K562 (cell line): ENCODE data around the gene COL4A1. TPM values are rescaled to one million over a fixed set of nuclear protein-coding genes. Genes with fewer than 3 reads are reported as not detected.

Experiments used
- ATAC-seq: fragments of 200-7000 bp; cut with Tn5 transposase; 3 replicates; pipeline ENCODE4 v1.9.1; 2020; ENCODE audit warnings: moderate library complexity
- BruUV-seq: library from RNA; stranded (reverse); fragments of 400-500 nt; replicated peaks from 2 replicates; lab custom pipeline; 2021; lab: Mats Ljungman, UMichigan
- CTCF ChIA-PET: fragments of 300-600 bp; formaldehyde crosslinking; extraction: SDS; loops from one replicate; lab custom pipeline; 2021; ENCODE audit warnings: low intra/inter-chr PET ratio; lab: Yijun Ruan, JAX
- POLR2A ChIA-PET: fragments of 300-600, 350-650 bp; sonication (Branson Sonifier 250); formaldehyde crosslinking; extraction: SDS; loops from one replicate; lab custom pipeline; 2021; ENCODE audit warnings: antibody characterized with exemption, inconsistent platforms; lab: Yijun Ruan, JAX
- DNase-seq, 4 experiments: peaks; one replicate each; pipeline versions ENCODE4 v3.0.0 to v3.0.0-alpha.2; 2011 to 2018; ENCODE audit warnings: low spot score in 3 of 4, mixed read lengths in 3 of 4; ENCODE audit errors: extremely low read depth in 1 of 4
- FAIRE-seq: peaks from 2 replicates; lab custom pipeline; 2011; peaks lifted over from hg19 to GRCh38; lab: Jason Lieb, UNC
- H2AFZ ChIP-seq: 2 replicates; pipeline ENCODE4 v1.6.0; 2011; ENCODE audit warnings: low read depth, low read length, control low read depth, inconsistent platforms
- H3K27ac ChIP-seq: fragments of 200-600 bp; 3 replicates; pipeline ENCODE4 v1.8.0; 2011; ENCODE audit warnings: low read depth, mild to moderate bottlenecking, control low read depth, inconsistent platforms, low read length, moderate library complexity, mixed read lengths; ENCODE audit errors: extremely low read depth
- H3K27me3 ChIP-seq, 2 experiments: fragments of 300-600 bp in 1 of 2; 2 replicates in 1 of 2; 3 replicates in 1 of 2; pipeline versions ENCODE4 v1.6.0 to v1.8.0; 2011; ENCODE audit warnings: inconsistent platforms in 2 of 2, low read length in 2 of 2, mild to moderate bottlenecking in 1 of 2, mixed read lengths in 1 of 2, moderate library complexity in 1 of 2; ENCODE audit not compliant: control insufficient read depth in 2 of 2, insufficient read depth in 2 of 2
- H3K36me3 ChIP-seq: fragments of 300-600 bp; 3 replicates; pipeline ENCODE4 v1.8.0; 2011; ENCODE audit warnings: mild to moderate bottlenecking, low read length, inconsistent platforms; ENCODE audit not compliant: control insufficient read depth, insufficient read depth
- H3K4me1 ChIP-seq, 2 experiments: fragments of 200-600 bp in 1 of 2; replicated peaks in 1 of 2; 2 replicates in 1 of 2; 3 replicates in 1 of 2; pipeline versions ENCODE4 v1.5.1 to v1.8.0; 2011; ENCODE audit warnings: inconsistent platforms in 2 of 2, low read length in 2 of 2, mild to moderate bottlenecking in 1 of 2, mixed read lengths in 1 of 2, moderate library complexity in 1 of 2; ENCODE audit not compliant: control insufficient read depth in 2 of 2, insufficient read depth in 2 of 2
- H3K4me2 ChIP-seq: 2 replicates; pipeline ENCODE4 v1.6.1; 2011; ENCODE audit warnings: low read length, control low read depth, inconsistent platforms, mixed read lengths; ENCODE audit not compliant: insufficient read depth
- H3K4me3 ChIP-seq: fragments of 200-600 bp; sonication (generic), shearing (Covaris generic); 2 replicates; pipeline ENCODE4 v1.5.1; 2016; ENCODE audit warnings: control low read depth, inconsistent platforms
- H3K79me2 ChIP-seq: fragments of 200-600 bp; 3 replicates; pipeline ENCODE4 v1.8.0; 2011; ENCODE audit warnings: low read length, inconsistent platforms; ENCODE audit not compliant: control insufficient read depth, insufficient read depth
- H3K9ac ChIP-seq, 2 experiments: 2 replicates each; pipeline versions ENCODE4 v1.6.0 to v1.6.1; 2011; ENCODE audit warnings: low read depth in 2 of 2, low read length in 2 of 2, control low read depth in 1 of 2, inconsistent platforms in 1 of 2, mild to moderate bottlenecking in 1 of 2, mixed read lengths in 1 of 2; ENCODE audit not compliant: insufficient read depth in 1 of 2
- H3K9me1 ChIP-seq: one replicate; pipeline ENCODE4 v1.6.0; 2011; ENCODE audit warnings: inconsistent platforms, mild to moderate bottlenecking, low read length, moderate library complexity; ENCODE audit not compliant: control insufficient read depth, insufficient read depth
- H3K9me3 ChIP-seq: replicated peaks from 2 replicates; pipeline ENCODE4 v1.5.1; 2011; ENCODE audit warnings: low read depth, low read length, inconsistent platforms; ENCODE audit not compliant: control insufficient read depth, insufficient read depth
- H4K20me1 ChIP-seq: replicated peaks from 2 replicates; pipeline ENCODE4 v1.6.1; 2011; ENCODE audit warnings: low read length, inconsistent platforms, mixed read lengths; ENCODE audit not compliant: control insufficient read depth, insufficient read depth
- ARID2 ChIP-seq: fragments of 450-650 bp; IDR thresholded peaks from 2 replicates; pipeline ENCODE4 v1.6.1; 2017; ENCODE audit warnings: antibody characterized with exemption, mild to moderate bottlenecking
- ARID3A ChIP-seq: IDR thresholded peaks from 2 replicates; pipeline ENCODE4 v1.6.1; 2012; ENCODE audit warnings: low read depth, low read length, improper control_type of control experiment, borderline replicate concordance
- CHD2 ChIP-seq: IDR thresholded peaks from 2 replicates; pipeline ENCODE4 v1.6.1; 2011; ENCODE audit warnings: low read depth, low read length
- GTF2A2 ChIP-seq: IDR thresholded peaks from 2 replicates; pipeline ENCODE4 v1.6.1; 2016; ENCODE audit warnings: mild to moderate bottlenecking, missing genetic modification characterization, missing compliant biosample characterization
- HCFC1 ChIP-seq: IDR thresholded peaks from 2 replicates; pipeline ENCODE4 v1.6.1; 2012; ENCODE audit warnings: low read depth, low read length, improper control_type of control experiment
- HDGF ChIP-seq: fragments of 450-650 bp; IDR thresholded peaks from 2 replicates; pipeline ENCODE4 v1.6.1; 2016
- HLTF ChIP-seq: fragments of 450-650 bp; IDR thresholded peaks from 2 replicates; pipeline ENCODE4 v1.6.1; 2016
- HNRNPUL1 ChIP-seq: fragments of 200-400 bp; formaldehyde crosslinking; IDR thresholded peaks from 2 replicates; pipeline ENCODE4 v1.6.1; 2017; ENCODE audit warnings: low read length
- MAFF ChIP-seq: IDR thresholded peaks from 2 replicates; pipeline ENCODE4 v1.6.1; 2012; ENCODE audit warnings: low read length, improper control_type of control experiment
- POLR2AphosphoS2 ChIP-seq: IDR thresholded peaks from 2 replicates; pipeline ENCODE4 v1.6.1; 2012; ENCODE audit warnings: low read length, improper control_type of control experiment
- SAFB2 ChIP-seq: fragments of 200-400 bp; formaldehyde crosslinking; IDR thresholded peaks from 2 replicates; pipeline ENCODE4 v1.6.1; 2018; ENCODE audit warnings: borderline replicate concordance, low read length, low read depth, moderate library complexity; ENCODE audit not compliant: severe bottlenecking
- SETDB1 ChIP-seq: IDR thresholded peaks from one replicate; pipeline ENCODE4 v1.6.1; 2012; ENCODE audit warnings: low read length, control low read depth, inconsistent platforms
- VEZF1 ChIP-seq: fragments of 200-800 bp; sonication (Bioruptor generic); IDR thresholded peaks from 2 replicates; pipeline ENCODE4 v1.6.1; 2017; ENCODE audit warnings: missing genetic modification characterization, missing compliant biosample characterization
- ZBTB1 ChIP-seq: sonication (generic); formaldehyde crosslinking; IDR thresholded peaks from 2 replicates; pipeline ENCODE4 v1.8.1; 2023; ENCODE audit warnings: missing genetic modification reagents, low read depth, mild to moderate bottlenecking, borderline replicate concordance
- ZFPM2 ChIP-seq: fragments of 250-450 bp; sonication (Bioruptor Pico); IDR thresholded peaks from 2 replicates; pipeline ENCODE4 v1.5.1; 2022; ENCODE audit warnings: mild to moderate bottlenecking
- ZNF717 ChIP-seq: fragments of 250-450 bp; sonication (Bioruptor Pico); IDR thresholded peaks from 2 replicates; pipeline ENCODE4 v1.5.0; 2021
- WGBS: fragments of 100-300 bp; shearing (Covaris generic); methylation state at CpG from one replicate; pipeline ENCODE4 v1.1.6; 2016; ENCODE audit warnings: low coverage, mixed read lengths; ENCODE audit not compliant: insufficient coverage; ENCODE audit errors: missing lambda C conversion rate; 5-methylcytosine and 5-hydroxymethylcytosine counted together
- in situ Hi-C: fragments of 300-500 bp; cut with MboI; formaldehyde crosslinking; loops from 4 replicates; pipeline ENCODE4 v1.15.0; 2018; ENCODE audit warnings: inconsistent platforms, mixed read lengths
- intact Hi-C: fragments of 100-400 bp; cut with micrococcal nuclease; formaldehyde crosslinking; loops from 2 replicates; pipeline ENCODE4 v1.14.2; 2022
- polyA plus RNA-seq, 8 experiments: library from polyadenylated mRNA; depleted of rRNA in 4 of 8; stranded (reverse) in 5 of 8; unstranded in 3 of 8; fragments of >200 nt; fragmentation: Nextera tagmentation in 2 of 8; fragmentation: Illumina TruSeq in 1 of 8; extraction: Ambion mirVana in 2 of 8; extraction: Trizol in 1 of 8; gene quantifications; 2 replicates each; pipeline versions ENCODE4 v1.2.1 to v1.2.3, GENCODE V29; 2011 to 2014; ENCODE audit warnings: inconsistent platforms in 1 of 8, missing spikeins in 1 of 8
- total RNA-seq, 7 experiments: library from RNA; depleted of rRNA in 6 of 7; stranded (reverse); fragments of >200 nt in 6 of 7; fragmentation: Illumina TruSeq in 2 of 7; extraction: Trizol in 2 of 7; gene quantifications; 2 replicates each; pipeline versions ENCODE4 v1.2.1 to v1.2.3, GENCODE V29; 2011 to 2021; ENCODE audit warnings: low replicate concordance in 1 of 7
- TF ChIP-seq, protein P1 (sequence below): fragments of 250-450 bp; sonication (Bioruptor Pico); IDR thresholded peaks from 2 replicates; pipeline ENCODE4 v1.8.0; 2021; ENCODE audit warnings: mild to moderate bottlenecking, moderate library complexity

Gene COL4A1
- total and polyA plus RNA-seq, 9 of the 15 experiments (the other 6 are each of a cell fraction or from before 2014, with no cell fraction given) = 0.35 TPM; not detected in 8

- TF ChIP-seq SAFB2 (no peak), POLR2AphosphoS2 (no peak)
Observed at GRCh38 chr13:110320645-110321044, 13.7 kb upstream of the COL4A1 start (continued).

DNA sequence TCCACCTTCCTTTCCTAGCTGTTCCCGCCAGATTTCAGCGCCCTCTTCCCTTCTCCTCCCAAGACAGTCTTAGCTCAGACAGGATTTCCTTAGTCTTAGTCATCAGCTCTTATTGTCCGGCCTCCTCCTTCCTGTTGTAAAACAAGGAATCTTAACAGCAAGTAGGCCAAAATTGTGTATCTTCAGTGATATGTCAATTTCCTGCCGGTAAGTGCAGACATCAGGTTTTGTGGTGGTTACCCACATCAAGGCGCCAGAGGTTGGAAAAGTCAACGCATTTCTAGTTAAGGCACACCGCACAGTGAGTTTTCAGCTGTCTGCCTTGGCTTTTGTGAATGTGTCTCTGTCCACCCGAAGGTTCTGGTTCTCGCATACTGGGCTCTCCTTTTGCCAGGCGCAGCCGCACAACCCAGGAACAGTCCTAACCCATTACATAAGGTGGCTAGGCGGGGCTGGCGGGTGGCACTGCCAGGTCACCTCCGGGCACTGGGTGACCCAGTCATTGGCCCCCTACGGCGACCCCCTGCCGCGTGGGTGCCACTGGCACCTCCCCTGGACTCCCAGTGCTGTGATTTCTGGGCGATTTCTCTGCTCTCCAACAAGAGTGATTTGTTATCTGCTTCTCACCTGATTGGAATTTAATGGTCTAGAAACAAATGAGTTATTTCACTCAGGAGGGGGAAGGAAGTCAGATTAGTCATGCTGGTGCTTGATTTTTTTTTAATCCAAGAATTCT, 13.0 kb upstream of the COL4A1 start:
- Histone ChIP-seq H4K20me1 (no peaks in the 10 kb centered on the region), H3K4me1 (no peaks in the 10 kb centered on the region), H3K4me3 (no peak overlapping the region), H3K27me3 (peaks cover 0 to 30% of the 10 kb centered on the region in 2 experiments; a peak in 2 of 5 replicates), H3K4me2 (no peak overlapping the region), H3K27ac (no peak overlapping the region), H3K79me2 (no peaks in the 10 kb centered on the region), H3K9me1 (no peaks in the 10 kb centered on the region), H3K9me3 (no peaks in the 10 kb centered on the region), H3K36me3 (no peaks in the 10 kb centered on the region), H2AFZ (no peak overlapping the region), H3K9ac (no peak overlapping the region)
- FAIRE-seq = no peak
- intact Hi-C loops = no loop called here
- ChIA-PET CTCF (no interaction called here), POLR2A (no interaction called here)
- DNase-seq = no peak
- ATAC-seq = no peak
- WGBS = 2% methylated on average over 10 of the region's 19 CpGs
- no TSS peak for BruUV-seq
- in situ Hi-C loops = no loop called here
- TF ChIP-seq HNRNPUL1 (no peak), ZFPM2 (no peak), ZBTB1 (CRISPR knock-in tag) (no peak), HLTF (no peak), MAFF (no peak), ZNF717 (CRISPR knock-in tag) (no peak), ARID2 (no peak), HCFC1 (no peak), HDGF (no peak), ARID3A (no peak), VEZF1 (CRISPR knock-in tag) (no peak), SETDB1 (no peak), GTF2A2 (no peak), CHD2 (no peak)
- TF ChIP-seq, protein P1, sequence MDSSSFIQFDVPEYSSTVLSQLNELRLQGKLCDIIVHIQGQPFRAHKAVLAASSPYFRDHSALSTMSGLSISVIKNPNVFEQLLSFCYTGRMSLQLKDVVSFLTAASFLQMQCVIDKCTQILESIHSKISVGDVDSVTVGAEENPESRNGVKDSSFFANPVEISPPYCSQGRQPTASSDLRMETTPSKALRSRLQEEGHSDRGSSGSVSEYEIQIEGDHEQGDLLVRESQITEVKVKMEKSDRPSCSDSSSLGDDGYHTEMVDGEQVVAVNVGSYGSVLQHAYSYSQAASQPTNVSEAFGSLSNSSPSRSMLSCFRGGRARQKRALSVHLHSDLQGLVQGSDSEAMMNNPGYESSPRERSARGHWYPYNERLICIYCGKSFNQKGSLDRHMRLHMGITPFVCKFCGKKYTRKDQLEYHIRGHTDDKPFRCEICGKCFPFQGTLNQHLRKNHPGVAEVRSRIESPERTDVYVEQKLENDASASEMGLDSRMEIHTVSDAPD (CRISPR knock-in tag) = no peak
